ENCODE results near the gene SLAMF9. TPM values are rescaled to one million over a fixed set of nuclear protein-coding genes. Genes with fewer than 3 reads are reported as not detected.

The SLAMF9 gene
- total RNA-seq, 1 donor, result not detected

DNA sequence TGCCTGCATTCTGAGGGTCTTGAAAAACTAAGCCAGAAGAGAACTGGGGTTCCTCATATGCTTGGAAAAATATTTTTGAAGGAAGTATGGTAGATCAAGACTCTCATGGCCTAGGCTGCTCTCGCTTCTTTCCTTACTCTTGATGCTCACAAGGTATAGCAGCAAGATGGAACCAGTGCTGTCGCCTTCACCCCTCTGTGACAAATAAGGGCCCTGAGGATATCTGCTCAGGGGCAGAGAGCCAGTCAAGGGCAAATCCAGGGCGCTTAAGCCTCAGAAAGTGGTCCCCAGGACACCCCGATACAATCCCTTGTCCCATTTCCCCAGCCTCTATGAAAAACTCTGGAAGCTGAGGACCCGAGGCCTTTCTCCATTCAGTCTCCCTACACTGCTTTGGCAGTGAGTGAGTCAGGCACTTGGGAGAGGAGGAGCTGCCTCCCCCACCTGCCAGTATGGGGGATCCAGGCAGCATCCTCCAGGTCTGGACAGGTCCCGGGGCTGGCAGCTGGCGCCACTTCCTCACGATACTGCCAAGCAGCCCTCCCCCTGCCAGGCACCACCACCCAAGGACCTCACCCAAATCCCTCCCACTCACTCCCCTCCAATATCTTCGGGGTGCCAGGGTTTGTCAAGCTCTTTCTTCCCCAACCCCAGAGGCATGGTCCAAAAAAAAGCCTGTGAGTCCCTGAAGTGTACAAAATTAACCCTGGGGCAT is 10.0 kb downstream of the SLAMF9 start:
- TF ChIP-seq, protein P1, sequence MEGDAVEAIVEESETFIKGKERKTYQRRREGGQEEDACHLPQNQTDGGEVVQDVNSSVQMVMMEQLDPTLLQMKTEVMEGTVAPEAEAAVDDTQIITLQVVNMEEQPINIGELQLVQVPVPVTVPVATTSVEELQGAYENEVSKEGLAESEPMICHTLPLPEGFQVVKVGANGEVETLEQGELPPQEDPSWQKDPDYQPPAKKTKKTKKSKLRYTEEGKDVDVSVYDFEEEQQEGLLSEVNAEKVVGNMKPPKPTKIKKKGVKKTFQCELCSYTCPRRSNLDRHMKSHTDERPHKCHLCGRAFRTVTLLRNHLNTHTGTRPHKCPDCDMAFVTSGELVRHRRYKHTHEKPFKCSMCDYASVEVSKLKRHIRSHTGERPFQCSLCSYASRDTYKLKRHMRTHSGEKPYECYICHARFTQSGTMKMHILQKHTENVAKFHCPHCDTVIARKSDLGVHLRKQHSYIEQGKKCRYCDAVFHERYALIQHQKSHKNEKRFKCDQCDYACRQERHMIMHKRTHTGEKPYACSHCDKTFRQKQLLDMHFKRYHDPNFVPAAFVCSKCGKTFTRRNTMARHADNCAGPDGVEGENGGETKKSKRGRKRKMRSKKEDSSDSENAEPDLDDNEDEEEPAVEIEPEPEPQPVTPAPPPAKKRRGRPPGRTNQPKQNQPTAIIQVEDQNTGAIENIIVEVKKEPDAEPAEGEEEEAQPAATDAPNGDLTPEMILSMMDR (IDR thresholded peaks at IDR 0.05; ENCODE audit: insufficient read depth, low read length), result no peak
- DNase-seq (ENCODE audit: low read depth), result no peak
- H3K4me3 ChIP-seq (ENCODE audit: low read depth, low read length), result no peak overlapping the region

DNA sequence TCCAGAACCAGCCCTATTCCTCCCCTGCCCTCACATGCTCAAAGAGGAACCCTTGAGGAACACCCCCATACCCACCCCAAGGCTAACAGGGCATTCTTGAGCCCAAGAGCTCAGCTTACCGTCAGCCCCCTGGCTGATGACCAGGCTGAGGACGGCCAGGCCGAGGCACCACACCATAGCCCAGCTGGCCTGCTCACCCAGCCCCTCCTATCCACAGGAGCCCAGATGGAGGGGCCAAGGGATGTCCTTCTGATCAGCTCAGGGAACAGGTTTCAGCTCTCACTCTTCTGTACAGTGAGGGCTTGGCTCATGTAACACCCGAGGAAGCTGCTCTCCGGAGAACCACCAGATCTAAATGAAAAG is 10.8 kb downstream of the SLAMF9 start:
- H3K4me3 ChIP-seq (ENCODE audit: low read depth, low read length), result no peak overlapping the region
- no peak for DNase-seq (ENCODE audit: low read depth)
- TF ChIP-seq, protein P1 (IDR thresholded peaks at IDR 0.05; ENCODE audit: insufficient read depth, low read length), result no peak

DNA sequence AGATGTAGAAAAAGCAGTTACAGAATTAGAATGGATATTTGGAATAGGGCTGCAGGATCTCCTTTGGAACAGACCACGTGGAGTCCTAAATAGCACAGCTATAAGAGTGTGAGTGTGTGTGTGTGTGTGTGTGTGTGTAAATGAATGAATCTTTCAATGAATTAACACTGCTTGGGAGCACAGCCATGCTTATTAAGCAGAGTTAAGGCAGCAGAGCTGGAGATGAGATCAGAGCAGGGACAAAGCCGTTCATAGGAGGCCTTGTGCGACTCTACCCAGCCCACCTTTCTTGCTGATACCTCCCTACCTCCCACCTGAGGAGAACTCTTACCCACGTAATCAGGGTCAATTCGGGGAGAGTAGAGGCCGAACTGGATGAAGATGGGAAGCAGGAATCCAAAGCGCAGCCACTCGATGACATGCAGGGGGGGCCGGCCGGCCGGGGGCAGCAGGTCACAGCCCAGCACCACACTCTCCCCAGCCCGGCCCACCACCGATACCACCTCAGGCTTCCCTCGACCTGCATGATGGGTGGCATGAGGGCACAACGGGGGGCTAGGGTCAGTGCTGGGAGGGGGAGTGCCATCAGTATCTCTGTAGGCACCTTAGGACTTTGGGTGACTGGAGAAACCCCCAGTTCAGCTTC is 11.3 kb downstream of the SLAMF9 start:
- TF ChIP-seq, protein P1 (IDR thresholded peaks at IDR 0.05; ENCODE audit: insufficient read depth, low read length), result no peak
- no peak for DNase-seq (ENCODE audit: low read depth)
- no peak overlapping the region for H3K4me3 ChIP-seq (ENCODE audit: low read depth, low read length)

DNA sequence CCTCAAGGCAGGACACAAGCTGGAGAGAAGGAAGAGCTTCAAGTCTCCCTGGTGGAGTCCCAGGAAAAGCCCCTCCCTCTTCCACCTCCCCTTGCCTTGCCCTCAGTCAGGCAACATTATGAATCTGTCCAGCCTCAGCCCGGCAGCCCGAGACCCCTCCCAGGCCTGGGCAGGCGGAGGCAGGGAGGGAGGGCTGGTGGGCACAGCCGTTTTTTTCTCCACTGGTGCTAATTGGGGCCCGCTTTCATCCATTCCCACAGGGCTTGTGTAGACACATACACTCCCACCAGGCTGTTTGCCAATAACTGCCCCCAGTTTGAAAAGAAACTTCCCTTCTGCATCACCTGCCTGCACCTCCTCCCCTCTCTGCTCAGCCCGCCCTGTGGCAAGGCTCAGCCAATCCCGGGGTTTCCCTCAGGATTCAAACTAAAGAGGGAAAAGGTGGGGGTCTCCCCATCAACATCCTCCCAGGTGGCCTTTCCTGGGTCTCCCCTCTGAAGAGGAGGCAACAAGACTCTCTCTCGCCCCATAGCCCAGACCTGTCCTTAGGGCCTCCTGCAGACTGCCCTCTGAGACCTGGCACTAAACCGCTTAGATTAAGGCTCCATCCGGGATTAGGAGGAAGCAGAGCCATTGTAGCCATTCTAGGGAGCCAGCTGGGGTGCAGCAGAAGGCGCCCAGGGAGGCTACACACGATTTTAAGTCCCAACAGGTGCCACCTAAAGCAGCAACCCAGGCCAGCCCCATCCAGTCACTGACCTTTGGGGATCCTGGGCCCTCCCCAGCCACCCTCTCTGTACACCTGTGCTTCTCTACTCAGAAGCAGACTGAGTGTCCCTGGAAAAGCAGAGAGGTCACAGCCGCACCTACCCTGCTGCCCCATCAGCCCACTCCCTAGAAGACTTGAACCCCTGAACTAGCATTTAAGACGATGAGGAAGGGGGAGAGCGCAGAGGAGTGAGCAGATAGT is 12.2 kb downstream of the SLAMF9 start:
- no peak overlapping the region for H3K4me3 ChIP-seq (ENCODE audit: low read depth, low read length)
- TF ChIP-seq, protein P1 (IDR thresholded peaks at IDR 0.05; ENCODE audit: insufficient read depth, low read length), result no peak
- DNase-seq (ENCODE audit: low read depth), result no peak

DNA sequence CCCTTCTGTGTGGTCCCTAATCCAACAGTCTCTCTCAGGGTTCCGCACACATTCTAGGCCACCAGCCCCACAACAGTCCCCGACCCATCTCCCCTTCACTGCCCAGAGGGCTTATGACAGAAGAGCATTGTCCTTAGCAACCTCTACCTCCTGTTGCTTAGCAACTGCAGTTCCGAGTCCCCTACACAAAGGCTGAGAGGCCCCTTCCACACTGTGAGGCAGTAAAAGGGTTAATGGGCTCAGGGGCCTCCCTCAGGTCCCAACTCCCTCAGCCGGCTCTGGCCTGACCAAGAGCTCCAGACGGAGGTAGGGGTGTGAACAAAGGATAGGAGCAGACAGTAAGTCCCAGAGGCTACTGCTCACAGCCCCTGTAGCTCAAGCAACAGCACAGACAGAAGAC is 12.9 kb downstream of the SLAMF9 start:
- no peak overlapping the region for H3K4me3 ChIP-seq (ENCODE audit: low read depth, low read length)
- DNase-seq (ENCODE audit: low read depth), result no peak
- TF ChIP-seq, protein P1 (IDR thresholded peaks at IDR 0.05; ENCODE audit: insufficient read depth, low read length), result no peak

DNA sequence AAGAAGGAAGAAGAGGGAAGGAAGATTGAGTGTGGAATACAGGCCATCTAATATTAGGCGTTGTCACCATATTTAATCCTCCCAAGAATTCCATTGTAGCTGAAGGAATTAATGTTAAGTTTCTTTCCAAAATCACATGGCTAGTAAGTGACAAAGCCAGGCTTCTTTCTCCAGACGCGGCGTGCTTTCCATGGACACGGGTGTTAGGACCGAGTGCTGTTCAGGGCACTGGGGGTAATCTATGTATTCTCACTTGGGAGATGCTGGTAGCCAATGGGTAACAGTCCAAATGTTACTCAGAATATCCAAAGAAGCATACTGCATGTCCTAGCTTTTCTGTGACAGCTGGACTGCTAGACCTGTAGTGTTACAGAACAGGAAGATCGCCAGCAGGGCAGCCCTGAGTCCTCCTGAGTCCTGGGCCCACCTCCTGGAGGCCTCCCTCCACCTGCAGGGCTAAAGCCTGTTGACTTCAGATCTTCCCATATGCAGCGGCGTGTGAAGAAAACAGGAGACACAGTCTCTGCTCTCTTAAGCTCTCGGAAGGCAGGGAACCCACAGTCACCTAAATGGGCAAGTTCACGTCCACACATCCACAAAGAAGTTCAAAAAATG is 13.9 kb downstream of the SLAMF9 start:
- TF ChIP-seq, protein P1 (IDR thresholded peaks at IDR 0.05; ENCODE audit: insufficient read depth, low read length), result no peak
- no peak overlapping the region for H3K4me3 ChIP-seq (ENCODE audit: low read depth, low read length)
- no peak for DNase-seq (ENCODE audit: low read depth)
